Liver (tissue), 9 donors: ENCODE results near the gene STK24. TPM values are rescaled to one million over a fixed set of nuclear protein-coding genes. Genes with fewer than 3 reads are reported as not detected.

Experiments
- DNase-seq: peaks from one replicate; pipeline ENCODE4 v3.0.0-alpha.2; 2017; ENCODE audit warnings: low spot score
- H3K27ac ChIP-seq, 2 donors: one replicate each; pipeline ENCODE4 v1.7.0; 2013; ENCODE audit warnings: inconsistent platforms in 2 of 2, low read length in 2 of 2, control low read depth in 1 of 2, low read depth in 1 of 2, mild to moderate bottlenecking in 1 of 2
- H3K27me3 ChIP-seq, 4 donors: one replicate each; pipeline versions ENCODE4 v1.6.1 to v1.7.0; 2013; ENCODE audit warnings: low read length in 3 of 4, inconsistent platforms in 1 of 4, mild to moderate bottlenecking in 1 of 4, moderate library complexity in 1 of 4; ENCODE audit not compliant: control insufficient read depth in 4 of 4, insufficient read depth in 4 of 4
- H3K36me3 ChIP-seq, 4 donors: one replicate each; pipeline versions ENCODE4 v1.6.1 to v1.7.0; 2013; ENCODE audit warnings: low read length in 3 of 4, mild to moderate bottlenecking in 3 of 4, low read depth in 1 of 4, moderate library complexity in 1 of 4; ENCODE audit not compliant: control insufficient read depth in 4 of 4, insufficient read depth in 3 of 4
- H3K4me1 ChIP-seq, 4 donors: one replicate each; pipeline versions ENCODE4 v1.6.1 to v1.7.0; 2013; ENCODE audit warnings: low read length in 3 of 4, mild to moderate bottlenecking in 3 of 4, moderate library complexity in 1 of 4; ENCODE audit not compliant: control insufficient read depth in 4 of 4, insufficient read depth in 4 of 4
- H3K4me3 ChIP-seq, 3 donors: one replicate each; pipeline versions ENCODE4 v1.6.1 to v1.7.0; 2013; ENCODE audit warnings: low read length in 3 of 3, control low read depth in 1 of 3, low read depth in 1 of 3, mild to moderate bottlenecking in 1 of 3
- H3K9ac ChIP-seq, 2 donors: one replicate each; pipeline ENCODE4 v1.7.0; 2013; ENCODE audit warnings: low read length in 2 of 2, mild to moderate bottlenecking in 2 of 2, moderate library complexity in 2 of 2, control low read depth in 1 of 2, low read depth in 1 of 2
- H3K9me3 ChIP-seq, 4 donors: one replicate each; pipeline versions ENCODE4 v1.6.1 to v1.7.0; 2013; ENCODE audit warnings: low read length in 3 of 4; ENCODE audit not compliant: control insufficient read depth in 4 of 4
- EGR1 ChIP-seq, 2 donors: IDR thresholded peaks; 2 replicates each; pipeline ENCODE4 v1.6.1; 2016 to 2018; ENCODE audit warnings: antibody characterized with exemption in 2 of 2, low read depth in 2 of 2
- FOXA1 ChIP-seq: IDR thresholded peaks from 2 replicates; pipeline ENCODE4 v1.6.1; 2016; ENCODE audit warnings: antibody characterized with exemption
- GABPA ChIP-seq, 2 donors: IDR thresholded peaks in 1 of 2; conservative IDR thresholded peaks in 1 of 2; 2 replicates each; pipeline ENCODE4 v1.6.1; 2016; ENCODE audit warnings: antibody characterized with exemption in 2 of 2, mild to moderate bottlenecking in 1 of 2, moderate library complexity in 1 of 2
- HNF4A ChIP-seq, 2 donors: conservative IDR thresholded peaks; 2 replicates each; pipeline ENCODE4 v1.6.1; 2016; ENCODE audit warnings: antibody characterized with exemption in 2 of 2, mild to moderate bottlenecking in 2 of 2
- HNF4G ChIP-seq: IDR thresholded peaks from 2 replicates; pipeline ENCODE4 v1.6.1; 2016; ENCODE audit warnings: antibody characterized with exemption
- JUND ChIP-seq, 2 donors: IDR thresholded peaks; 2 replicates each; pipeline ENCODE4 v1.6.1; 2016; ENCODE audit warnings: antibody characterized with exemption in 2 of 2
- NR2F2 ChIP-seq: IDR thresholded peaks from 2 replicates; pipeline ENCODE4 v1.6.1; 2016; ENCODE audit warnings: antibody characterized with exemption
- RAD21 ChIP-seq, 2 donors: IDR thresholded peaks; 2 replicates each; pipeline ENCODE4 v1.6.1; 2016; ENCODE audit warnings: antibody characterized with exemption in 2 of 2, mild to moderate bottlenecking in 2 of 2
- RXRA ChIP-seq, 2 donors: IDR thresholded peaks; 2 replicates each; pipeline ENCODE4 v1.6.1; 2017 to 2018; ENCODE audit warnings: antibody characterized with exemption in 2 of 2, mild to moderate bottlenecking in 1 of 2
- SP1 ChIP-seq: IDR thresholded peaks from 2 replicates; pipeline ENCODE4 v1.6.1; 2018; ENCODE audit warnings: antibody characterized with exemption, mild to moderate bottlenecking
- TAF1 ChIP-seq: conservative IDR thresholded peaks from 2 replicates; pipeline ENCODE4 v1.6.1; 2016; ENCODE audit warnings: antibody characterized with exemption, mild to moderate bottlenecking
- YY1 ChIP-seq: IDR thresholded peaks from 2 replicates; pipeline ENCODE4 v1.6.1; 2016; ENCODE audit warnings: antibody characterized with exemption, mild to moderate bottlenecking
- WGBS: extraction: QIAGEN DNeasy Blood & Tissue Kit; methylation state at CpG from one replicate; pipeline ENCODE4 v1.1.7; 2013; 5-methylcytosine and 5-hydroxymethylcytosine counted together
- polyA plus RNA-seq, 2 donors: library from polyadenylated mRNA; stranded (reverse) in 1 of 2; unstranded in 1 of 2; fragments of 200-250 nt in 1 of 2; fragments of >200 nt in 1 of 2; fragmentation: Nextera tagmentation in 1 of 2; extraction: Ambion mirVana in 1 of 2; gene quantifications; one replicate each; pipeline versions ENCODE4 v1.2.1 to v1.2.3, GENCODE V29; 2013 to 2015
- total RNA-seq, 2 donors: library from RNA; depleted of rRNA; stranded (reverse); fragments of >200 nt; gene quantifications; one replicate each; pipeline ENCODE4 v1.2.3, GENCODE V29; 2014
- TF ChIP-seq, protein P1 (sequence below): IDR thresholded peaks from 2 replicates; pipeline ENCODE4 v1.6.1; 2016; ENCODE audit warnings: antibody characterized with exemption
- TF ChIP-seq, protein P2 (sequence below): IDR thresholded peaks from 2 replicates; pipeline ENCODE4 v1.6.1; 2016; ENCODE audit warnings: antibody characterized with exemption
- TF ChIP-seq, protein P3 (sequence below): fragments of 150-350 bp; IDR thresholded peaks from 2 replicates; pipeline ENCODE4 v1.5.1; 2017; ENCODE audit warnings: improper control_type of control experiment, low read depth, low read length; ENCODE audit not compliant: missing input control
- donor health status: healthy.
- donor health status: healthy.
- donor health status: healthy.
- donor health status: healthy.
- donor health status: healthy.

STK24 gene
- total and polyA plus RNA-seq, 4 donors, result 6.4 to 43.3 (median 14.9) TPM

DNA sequence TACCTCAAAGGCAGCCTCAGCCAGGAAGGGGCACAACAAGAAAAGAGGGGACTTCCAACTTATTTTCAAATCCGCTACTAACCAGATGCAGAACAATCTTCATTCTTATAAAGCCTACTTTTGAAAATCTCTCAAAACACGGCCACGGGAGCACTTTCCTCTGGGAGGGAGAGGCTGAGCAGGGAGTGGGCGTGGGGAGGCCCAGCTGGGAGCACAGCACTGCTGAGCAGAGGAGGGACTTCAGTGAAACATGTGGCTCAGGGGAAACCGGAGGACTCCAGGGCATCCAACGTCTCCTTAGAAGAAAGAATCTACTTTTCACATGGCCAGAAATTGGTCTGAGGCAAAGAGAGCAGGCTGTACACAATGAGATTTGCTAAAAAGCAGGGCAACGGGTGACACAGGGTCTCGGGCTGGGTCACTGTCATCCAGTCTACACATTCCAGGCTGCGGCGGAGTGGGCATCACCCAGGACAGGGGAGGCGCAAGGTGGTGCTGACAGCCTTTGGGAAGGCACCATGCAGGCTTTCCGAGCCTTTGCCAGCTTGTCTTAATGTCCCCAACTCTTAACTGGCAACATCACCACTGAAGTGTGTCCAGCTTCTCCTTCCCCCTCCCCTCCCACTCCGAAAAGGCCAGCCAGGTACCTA lies 117.1 kb downstream of the STK24 start:
- no peaks in the 10 kb centered on the region for H3K27me3 ChIP-seq
- peaks cover 12 to 61% (median 41%) of the 10 kb centered on the region in 4 donors for H3K36me3 ChIP-seq
- H3K4me3 ChIP-seq, result no peak overlapping the region
- no peak overlapping the region for H3K27ac ChIP-seq
- TF ChIP-seq, protein P1, sequence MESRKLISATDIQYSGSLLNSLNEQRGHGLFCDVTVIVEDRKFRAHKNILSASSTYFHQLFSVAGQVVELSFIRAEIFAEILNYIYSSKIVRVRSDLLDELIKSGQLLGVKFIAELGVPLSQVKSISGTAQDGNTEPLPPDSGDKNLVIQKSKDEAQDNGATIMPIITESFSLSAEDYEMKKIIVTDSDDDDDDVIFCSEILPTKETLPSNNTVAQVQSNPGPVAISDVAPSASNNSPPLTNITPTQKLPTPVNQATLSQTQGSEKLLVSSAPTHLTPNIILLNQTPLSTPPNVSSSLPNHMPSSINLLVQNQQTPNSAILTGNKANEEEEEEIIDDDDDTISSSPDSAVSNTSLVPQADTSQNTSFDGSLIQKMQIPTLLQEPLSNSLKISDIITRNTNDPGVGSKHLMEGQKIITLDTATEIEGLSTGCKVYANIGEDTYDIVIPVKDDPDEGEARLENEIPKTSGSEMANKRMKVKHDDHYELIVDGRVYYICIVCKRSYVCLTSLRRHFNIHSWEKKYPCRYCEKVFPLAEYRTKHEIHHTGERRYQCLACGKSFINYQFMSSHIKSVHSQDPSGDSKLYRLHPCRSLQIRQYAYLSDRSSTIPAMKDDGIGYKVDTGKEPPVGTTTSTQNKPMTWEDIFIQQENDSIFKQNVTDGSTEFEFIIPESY, result no peak
- TF ChIP-seq HNF4A (conservative IDR thresholded peaks at IDR 0.05) (no peak), HNF4G (no peak), NR2F2 (no peak), RAD21 (IDR thresholded peaks at IDR 0.05) (no peak), RXRA (IDR thresholded peaks at IDR 0.05) (no peak), GABPA (IDR thresholded peaks at IDR 0.05 in 1 of 2, conservative IDR thresholded peaks at IDR 0.05 in 1 of 2) (no peak), SP1 (no peak), TAF1 (no peak), JUND (IDR thresholded peaks at IDR 0.05) (no peak), EGR1 (IDR thresholded peaks at IDR 0.05; ENCODE audit: low read depth in 2 of 2) (no peak), FOXA1 (no peak)
- TF ChIP-seq, protein P2, sequence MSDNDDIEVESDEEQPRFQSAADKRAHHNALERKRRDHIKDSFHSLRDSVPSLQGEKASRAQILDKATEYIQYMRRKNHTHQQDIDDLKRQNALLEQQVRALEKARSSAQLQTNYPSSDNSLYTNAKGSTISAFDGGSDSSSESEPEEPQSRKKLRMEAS, result no peak
- TF ChIP-seq, protein P3, sequence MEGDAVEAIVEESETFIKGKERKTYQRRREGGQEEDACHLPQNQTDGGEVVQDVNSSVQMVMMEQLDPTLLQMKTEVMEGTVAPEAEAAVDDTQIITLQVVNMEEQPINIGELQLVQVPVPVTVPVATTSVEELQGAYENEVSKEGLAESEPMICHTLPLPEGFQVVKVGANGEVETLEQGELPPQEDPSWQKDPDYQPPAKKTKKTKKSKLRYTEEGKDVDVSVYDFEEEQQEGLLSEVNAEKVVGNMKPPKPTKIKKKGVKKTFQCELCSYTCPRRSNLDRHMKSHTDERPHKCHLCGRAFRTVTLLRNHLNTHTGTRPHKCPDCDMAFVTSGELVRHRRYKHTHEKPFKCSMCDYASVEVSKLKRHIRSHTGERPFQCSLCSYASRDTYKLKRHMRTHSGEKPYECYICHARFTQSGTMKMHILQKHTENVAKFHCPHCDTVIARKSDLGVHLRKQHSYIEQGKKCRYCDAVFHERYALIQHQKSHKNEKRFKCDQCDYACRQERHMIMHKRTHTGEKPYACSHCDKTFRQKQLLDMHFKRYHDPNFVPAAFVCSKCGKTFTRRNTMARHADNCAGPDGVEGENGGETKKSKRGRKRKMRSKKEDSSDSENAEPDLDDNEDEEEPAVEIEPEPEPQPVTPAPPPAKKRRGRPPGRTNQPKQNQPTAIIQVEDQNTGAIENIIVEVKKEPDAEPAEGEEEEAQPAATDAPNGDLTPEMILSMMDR, result no peak
- no peaks in the 10 kb centered on the region for H3K9me3 ChIP-seq
- no peak for DNase-seq
- H3K4me1 ChIP-seq, result peaks cover 0 to 1% (median under 1%) of the 10 kb centered on the region in 4 donors
- WGBS, result 95% methylated on average over 13 of the region's 13 CpGs
- no peak overlapping the region for H3K9ac ChIP-seq

DNA sequence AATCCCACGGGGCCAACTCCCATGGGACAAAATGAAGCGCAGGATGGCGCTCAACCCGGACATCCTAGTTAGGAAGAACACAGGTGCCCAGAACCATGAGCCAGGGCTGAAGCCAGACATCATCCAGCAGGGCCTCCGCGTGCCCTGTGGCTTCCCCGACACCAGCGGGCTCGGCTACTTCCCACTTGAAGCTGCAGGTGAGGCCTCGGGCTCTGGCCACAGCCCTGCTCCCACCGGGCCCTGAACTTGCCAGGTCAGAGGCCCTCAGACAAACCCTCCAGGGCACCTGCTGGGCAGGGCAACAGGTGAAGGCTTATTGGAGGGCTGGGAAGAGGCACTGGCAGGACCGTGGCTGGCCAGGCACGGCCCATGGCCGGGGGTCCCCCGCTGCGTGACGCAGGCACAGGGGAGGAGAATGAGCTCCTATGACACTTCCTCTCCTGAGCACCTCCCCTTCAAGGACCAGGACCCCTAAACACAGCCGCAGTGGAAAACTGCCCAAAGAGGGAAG lies 117.7 kb downstream of the STK24 start:
- Histone ChIP-seq H3K36me3 (peaks cover 12 to 60% (median 41%) of the 10 kb centered on the region in 4 donors), H3K4me3 (no peak overlapping the region), H3K27ac (no peak overlapping the region), H3K27me3 (no peaks in the 10 kb centered on the region), H3K4me1 (peaks cover 0 to 7% (median 5%) of the 10 kb centered on the region in 4 donors), H3K9me3 (no peaks in the 10 kb centered on the region), H3K9ac (no peak overlapping the region)
- 97% methylated on average over 18 of the region's 18 CpGs for WGBS
- DNase-seq, result no peak
- TF ChIP-seq GABPA (IDR thresholded peaks at IDR 0.05 in 1 of 2, conservative IDR thresholded peaks at IDR 0.05 in 1 of 2) (no peak), HNF4G (no peak), RAD21 (IDR thresholded peaks at IDR 0.05) (no peak), YY1 (no peak)
- TF ChIP-seq, protein P3, result no peak
- TF ChIP-seq, protein P2, result no peak
